Activated T-helper 9 cell treated with anti-CD3 and anti-CD28 coated beads, Interleukin-2, amount 50 U/mL, for 16 hours (primary cell): ENCODE results near the gene TDRD12.

ENCODE experiments used
- DNase-seq: peaks from one replicate; pipeline ENCODE4 v3.0.0-alpha.2; 2020; ENCODE audit warnings: low read depth

Gene TDRD12

GRCh38 chr19:32868206-32868950 is 148.8 kb downstream of the TDRD12 start:
- DNase-seq, result no peak

GRCh38 chr19:32869369-32869965 is 149.9 kb downstream of the TDRD12 start, which contains the start of gene SLC7A9:
SLC7A9 (minus strand) TSS chr19:32869767; CDS start chr19:32868534, 1,233 bp downstream.
- no peak for DNase-seq

GRCh38 chr19:32869966-32870573 is 150.5 kb downstream of the TDRD12 start:
- DNase-seq, result no peak

- DNase-seq, result no peak
Observed at GRCh38 chr19:32870981-32871451, 151.4 kb downstream of the TDRD12 start.

- no peak for DNase-seq
Observed at GRCh38 chr19:32872391-32872790, 152.8 kb downstream of the TDRD12 start.

- DNase-seq, result no peak
Observed at GRCh38 chr19:32873247-32873959, 153.8 kb downstream of the TDRD12 start.

- no peak for DNase-seq
Observed at GRCh38 chr19:32874605-32875004, 155.0 kb downstream of the TDRD12 start.

- no peak for DNase-seq
Observed at GRCh38 chr19:32875428-32875827, 155.9 kb downstream of the TDRD12 start.

- DNase-seq, result no peak
Observed at GRCh38 chr19:32876236-32876918, 156.8 kb downstream of the TDRD12 start.

- DNase-seq, result no peak
Observed at GRCh38 chr19:32876919-32877285, 157.3 kb downstream of the TDRD12 start.
